ENCODE results near the gene SH3GL2.
A peak's percentile ranks its signal among the peaks of the same experiment; 100 is the strongest.

The SH3GL2 gene

DNA sequence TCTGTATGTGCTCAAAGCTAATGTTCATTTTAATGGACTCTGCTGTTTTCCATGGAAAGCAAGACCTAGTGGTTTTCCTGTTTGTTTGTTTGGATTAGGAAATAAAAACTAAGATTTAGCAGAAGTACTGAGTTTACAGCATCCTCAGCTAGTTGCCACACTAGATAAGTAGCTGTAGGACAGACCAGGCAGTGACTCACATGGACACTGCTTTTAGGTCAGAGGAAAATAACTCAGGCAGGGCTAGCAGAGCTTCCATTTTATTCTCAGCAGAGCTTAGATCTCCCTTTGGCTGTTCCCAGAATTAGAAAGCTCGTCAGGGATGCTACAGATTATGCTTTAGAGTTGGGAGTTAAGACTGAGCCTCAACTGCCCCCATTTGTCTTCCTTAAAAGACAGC is 204.4 kb downstream of the SH3GL2 start:
- no peak for DNase-seq
- H3K27me3 Mint-ChIP-seq, result no peaks in the 10 kb centered on the region
- H3K4me1 Mint-ChIP-seq, result no peaks in the 10 kb centered on the region

DNA sequence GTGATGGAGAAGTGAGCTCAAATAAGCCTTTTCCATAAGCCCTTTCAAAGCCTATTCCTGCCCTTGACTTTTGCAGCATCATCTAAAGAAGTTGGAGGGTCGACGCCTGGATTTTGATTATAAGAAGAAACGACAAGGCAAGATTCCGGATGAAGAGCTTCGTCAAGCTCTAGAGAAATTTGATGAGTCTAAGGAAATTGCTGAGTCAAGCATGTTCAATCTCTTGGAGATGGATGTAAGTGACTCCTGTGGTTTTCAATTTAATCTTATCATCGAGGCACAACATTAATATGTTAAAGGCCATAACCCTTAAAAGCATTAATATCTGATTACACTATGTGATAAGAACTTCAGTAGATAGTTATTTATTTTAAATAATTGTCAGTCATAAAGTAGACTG is 210.4 kb downstream of the SH3GL2 start:
- DNase-seq, result no peak

More for the DNA sequence above, 204.4 kb downstream of the SH3GL2 start:
- Mint-ChIP-seq H3K4me3 (no peak overlapping the region), H3K9me3 (peaks cover under 1 to 17% of the 10 kb centered on the region in 2 donors), H3K27ac (no peak overlapping the region)
- ATAC-seq, result no peak

DNA sequence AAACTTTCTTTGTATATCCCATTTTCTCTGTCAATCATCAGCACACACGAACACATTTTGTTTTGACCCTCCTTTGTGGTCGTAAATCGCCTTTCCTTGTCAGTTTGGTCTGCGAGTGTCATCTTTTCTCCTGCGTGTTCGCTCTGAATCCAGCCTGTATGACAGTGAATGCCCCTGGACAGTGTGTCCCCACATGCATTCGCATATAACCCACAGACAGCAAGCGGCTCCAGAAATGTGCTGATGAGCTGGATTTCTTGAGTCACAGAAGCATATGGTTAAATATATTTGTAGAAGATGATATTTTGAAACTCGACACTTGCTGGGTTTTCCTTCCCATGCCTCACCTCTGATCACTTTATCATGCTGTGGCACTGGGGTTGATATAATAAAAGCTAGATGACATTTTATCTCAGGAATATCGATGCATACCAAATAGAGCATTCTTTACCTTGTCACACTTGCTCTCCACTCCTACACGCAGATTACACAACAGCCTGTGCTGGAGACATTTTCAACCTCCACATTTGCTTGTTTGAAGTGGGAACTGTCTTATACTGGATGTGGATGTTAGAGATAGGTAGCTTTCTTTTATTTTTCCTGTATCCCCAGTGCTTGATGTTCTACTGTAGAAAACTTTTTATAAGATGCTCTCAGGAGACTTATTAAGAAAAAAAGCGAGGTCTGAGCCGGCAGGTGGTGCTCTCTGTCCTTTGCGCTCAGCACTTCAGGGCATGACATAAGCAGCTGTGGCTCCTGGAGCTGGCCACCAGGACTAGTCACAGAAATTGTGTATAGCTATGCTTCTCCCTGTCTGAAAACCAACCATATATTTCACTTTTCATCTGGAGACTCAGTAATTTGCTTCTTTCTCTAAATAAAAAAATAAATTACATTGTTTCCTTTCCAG is 215.1 kb downstream of the SH3GL2 start:
- H3K27me3 Mint-ChIP-seq, result no peaks in the 10 kb centered on the region
- H3K4me1 Mint-ChIP-seq, result no peaks in the 10 kb centered on the region
- no peak for DNase-seq
- H3K9me3 Mint-ChIP-seq, result no peaks in the 10 kb centered on the region
- H3K27ac Mint-ChIP-seq, result no peak overlapping the region
- H3K4me3 Mint-ChIP-seq, result no peak overlapping the region
- ATAC-seq, result no peak

More for the DNA sequence above, 210.4 kb downstream of the SH3GL2 start:
- Mint-ChIP-seq H3K4me3 (no peak overlapping the region), H3K27me3 (no peaks in the 10 kb centered on the region), H3K9me3 (no peaks in the 10 kb centered on the region), H3K27ac (no peak overlapping the region), H3K4me1 (no peaks in the 10 kb centered on the region)
- ATAC-seq, result no peak

DNA sequence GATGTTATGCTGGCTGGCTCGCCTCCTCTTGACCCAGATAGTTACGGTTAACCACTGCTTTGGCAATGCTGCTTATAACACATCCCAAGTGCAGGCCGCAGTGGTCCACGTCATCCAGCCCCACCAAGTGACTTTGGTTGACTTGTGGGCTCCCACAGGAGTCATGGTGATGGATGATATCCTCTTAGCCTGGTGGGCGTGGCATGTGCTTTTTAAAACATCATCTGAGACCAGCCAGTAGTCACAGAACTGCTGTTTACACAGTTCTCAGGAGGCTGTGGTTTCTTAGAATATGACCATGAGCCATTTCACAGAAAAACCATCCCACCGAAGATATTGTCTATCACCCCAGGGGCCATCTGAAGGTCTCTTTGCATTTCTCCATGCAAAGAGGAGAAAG is 216.9 kb downstream of the SH3GL2 start:
- Mint-ChIP-seq H3K4me1 (no peaks in the 10 kb centered on the region), H3K9me3 (no peaks in the 10 kb centered on the region), H3K4me3 (no peak overlapping the region), H3K27ac (no peak overlapping the region), H3K27me3 (no peaks in the 10 kb centered on the region)
- no peak for ATAC-seq
- DNase-seq, result no peak

- ATAC-seq (no peak), DNase-seq (no peak)
- Mint-ChIP-seq H3K9me3 (no peaks in the 10 kb centered on the region), H3K27ac (no peak overlapping the region), H3K27me3 (no peaks in the 10 kb centered on the region), H3K4me1 (no peaks in the 10 kb centered on the region), H3K4me3 (no peak overlapping the region)
Measured at GRCh38 chr9:17799369-17799768, 220.5 kb downstream of the SH3GL2 start.

GRCh38 chr9:17800418-17800817 is 221.6 kb downstream of the SH3GL2 start:
- Mint-ChIP-seq H3K27me3 (no peaks in the 10 kb centered on the region), H3K4me1 (no peaks in the 10 kb centered on the region), H3K4me3 (no peak overlapping the region), H3K9me3 (no peaks in the 10 kb centered on the region), H3K27ac (no peak overlapping the region)
- DNase-seq (no peak), ATAC-seq (no peak)

DNA sequence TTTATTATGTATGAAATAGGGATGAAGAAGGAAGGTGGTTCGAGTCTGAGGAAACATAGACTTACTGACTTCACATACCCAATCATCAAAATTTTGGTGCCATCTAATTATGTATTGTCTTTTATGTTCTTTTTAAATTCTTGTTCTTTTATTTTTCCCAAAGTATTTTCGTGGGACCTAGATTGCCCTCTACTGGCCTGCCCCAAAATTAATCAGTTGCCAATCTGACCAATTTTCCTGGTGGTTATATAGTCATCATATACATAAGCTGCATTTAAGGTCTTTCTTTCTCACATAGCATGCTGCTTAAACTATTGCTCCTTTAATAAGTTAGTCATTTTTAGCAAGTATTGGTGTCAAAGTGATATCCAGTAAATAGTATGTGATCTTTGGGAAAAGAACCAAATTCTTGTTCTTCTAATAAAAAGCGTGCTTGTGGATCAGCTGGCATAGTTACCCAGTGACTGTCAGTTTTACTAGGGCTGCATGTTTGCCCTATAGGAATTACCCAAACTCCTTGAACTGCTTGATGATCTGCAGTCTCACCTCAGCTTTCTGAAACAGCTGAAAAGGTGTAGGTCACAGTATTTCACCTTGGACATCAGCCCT is 223.5 kb downstream of the SH3GL2 start:
- H3K9me3 Mint-ChIP-seq, result no peaks in the 10 kb centered on the region
- no peak overlapping the region for H3K4me3 Mint-ChIP-seq
- no peak for ATAC-seq
- no peaks in the 10 kb centered on the region for H3K27me3 Mint-ChIP-seq
- no peak for DNase-seq
- H3K4me1 Mint-ChIP-seq, result no peaks in the 10 kb centered on the region
- no peak overlapping the region for H3K27ac Mint-ChIP-seq

DNA sequence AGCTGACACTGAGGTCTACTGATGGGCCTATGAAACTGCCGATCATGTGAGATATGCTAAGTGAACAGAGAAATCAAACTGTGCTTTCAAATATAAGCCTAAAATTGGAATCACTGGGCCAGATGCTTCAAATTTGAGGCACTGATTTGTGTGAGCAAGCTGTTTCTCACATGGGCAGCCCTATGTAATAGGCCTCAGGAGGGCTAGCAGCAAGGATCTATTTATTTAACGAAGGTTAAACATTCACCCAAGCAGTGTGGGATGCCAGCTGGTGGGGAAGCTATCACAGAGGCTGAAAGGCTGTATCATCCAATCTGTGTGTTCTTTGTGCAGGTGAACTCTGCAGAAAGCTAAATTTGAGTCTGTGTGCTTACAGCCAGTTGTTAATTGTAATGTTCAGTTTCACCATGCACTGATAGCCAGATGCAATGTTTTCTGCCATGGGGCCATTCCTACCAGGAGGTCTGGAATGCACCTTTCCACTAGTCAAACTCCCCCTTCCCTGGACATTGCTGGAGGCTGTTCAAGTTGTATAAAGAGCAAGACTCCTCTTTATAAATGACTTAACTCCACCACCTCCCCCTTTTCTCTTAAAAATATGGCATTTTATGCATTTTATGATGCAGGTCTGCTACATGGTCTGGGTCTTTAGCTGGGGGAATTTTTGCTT is 228.9 kb downstream of the SH3GL2 start:
- no peaks in the 10 kb centered on the region for H3K9me3 Mint-ChIP-seq
- H3K4me1 Mint-ChIP-seq, result no peaks in the 10 kb centered on the region
- DNase-seq (no peak), ATAC-seq (no peak)
- H3K27me3 Mint-ChIP-seq, result peaks cover 7% of the 10 kb centered on the region
- H3K27ac Mint-ChIP-seq, result no peak overlapping the region
- H3K4me3 Mint-ChIP-seq, result no peak overlapping the region

DNA sequence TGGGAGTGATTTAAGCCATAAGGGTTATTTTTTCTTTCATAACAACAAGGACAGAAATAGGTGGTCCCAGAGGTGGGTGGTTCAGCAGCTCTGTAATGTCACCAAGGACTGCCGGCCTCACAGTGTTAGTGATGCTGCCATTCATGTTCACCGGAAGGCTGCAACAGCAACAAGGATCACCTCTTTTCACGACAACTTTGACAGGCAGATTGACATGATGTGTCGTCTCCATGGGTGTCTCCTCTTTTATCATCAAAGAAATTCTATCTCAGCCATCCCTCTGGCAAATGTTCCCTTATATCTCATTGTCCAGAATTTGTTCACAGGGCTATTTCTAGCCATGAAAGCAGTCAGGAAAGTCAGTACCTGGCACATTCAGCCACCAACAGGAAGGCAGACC is 231.5 kb downstream of the SH3GL2 start:
- no peaks in the 10 kb centered on the region for H3K4me1 Mint-ChIP-seq
- ATAC-seq (no peak), DNase-seq (no peak)
- peaks cover 10% of the 10 kb centered on the region for H3K27me3 Mint-ChIP-seq
- no peak overlapping the region for H3K4me3 Mint-ChIP-seq
- H3K27ac Mint-ChIP-seq, result no peak overlapping the region
- H3K9me3 Mint-ChIP-seq, result no peaks in the 10 kb centered on the region

DNA sequence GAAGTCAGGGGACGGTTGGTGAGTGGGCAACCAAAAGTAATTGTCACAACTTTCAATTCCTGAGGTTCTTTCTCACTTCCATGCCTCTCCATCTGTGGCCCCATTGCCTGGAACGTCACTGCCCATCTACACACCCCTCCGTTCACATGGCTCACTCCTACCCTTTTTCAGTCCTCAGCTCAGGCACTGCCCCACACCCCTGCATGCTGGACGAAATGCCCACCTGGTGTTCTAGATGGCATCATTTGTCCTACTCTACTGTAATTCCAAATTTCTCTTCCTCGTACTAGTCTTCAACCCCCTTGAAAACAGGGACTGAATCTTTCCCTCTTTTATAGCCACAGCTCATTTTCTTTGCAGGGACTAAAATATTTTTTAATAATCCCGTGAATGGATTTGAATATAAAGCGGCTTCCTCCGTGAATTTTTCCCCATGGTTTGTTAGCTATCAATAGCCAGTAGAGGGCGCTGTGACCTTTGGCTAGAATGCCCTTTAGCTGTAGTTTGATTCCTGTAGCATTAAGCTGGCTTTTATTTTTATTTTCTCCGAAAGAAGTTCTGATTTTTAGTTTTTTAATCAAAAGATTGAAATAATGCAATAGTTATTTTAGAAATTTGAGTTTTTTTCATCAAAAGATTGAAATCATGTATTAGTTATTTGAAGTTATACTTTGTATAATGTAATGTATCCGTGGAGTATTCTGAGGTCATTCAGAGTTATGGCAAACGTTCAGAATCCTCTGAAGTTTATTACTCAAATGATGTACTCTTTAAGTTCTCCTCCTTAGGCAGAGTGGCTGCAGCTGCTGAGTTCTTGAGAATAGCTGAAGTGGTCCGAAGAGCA is 232.1 kb downstream of the SH3GL2 start:
- Mint-ChIP-seq H3K4me3 (no peak overlapping the region), H3K27me3 (peaks cover 16% of the 10 kb centered on the region), H3K4me1 (no peaks in the 10 kb centered on the region), H3K9me3 (no peaks in the 10 kb centered on the region), H3K27ac (no peak overlapping the region)
- DNase-seq (peak; percentile 18 to 29), ATAC-seq (no peak)

DNA sequence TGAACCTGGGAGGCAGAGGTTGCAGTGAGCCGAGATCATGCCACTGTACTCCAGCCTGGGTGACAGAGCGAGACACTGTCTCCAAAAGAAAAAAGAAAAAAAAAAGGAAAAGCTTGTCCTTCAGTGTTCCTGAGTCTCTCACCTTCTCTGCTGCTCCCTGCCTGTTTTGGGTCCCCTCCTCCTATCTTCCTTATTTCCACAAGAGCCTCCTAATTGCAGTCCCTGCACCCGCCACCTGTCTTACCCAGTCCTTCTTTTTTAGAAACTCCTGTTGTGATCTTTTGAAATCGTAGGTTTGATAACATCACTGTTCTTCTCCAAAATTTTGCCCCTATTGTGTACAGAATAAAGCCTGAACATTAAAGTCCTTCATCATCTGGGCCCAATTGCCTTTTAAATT is 234.9 kb downstream of the SH3GL2 start:
- ATAC-seq, result no peak
- H3K9me3 Mint-ChIP-seq, result no peaks in the 10 kb centered on the region
- peaks cover 16% of the 10 kb centered on the region for H3K27me3 Mint-ChIP-seq
- no peak overlapping the region for H3K4me3 Mint-ChIP-seq
- no peak overlapping the region for H3K27ac Mint-ChIP-seq
- no peak for DNase-seq
- no peaks in the 10 kb centered on the region for H3K4me1 Mint-ChIP-seq

GRCh38 chr9:17816431-17817027 is 237.7 kb downstream of the SH3GL2 start:
- H3K4me3 Mint-ChIP-seq, result no peak overlapping the region
- peaks cover 16% of the 10 kb centered on the region for H3K27me3 Mint-ChIP-seq
- no peak for ATAC-seq
- no peak overlapping the region for H3K27ac Mint-ChIP-seq
- no peak for DNase-seq
- peaks cover 7% of the 10 kb centered on the region for H3K4me1 Mint-ChIP-seq
- H3K9me3 Mint-ChIP-seq, result no peaks in the 10 kb centered on the region

- no peak for DNase-seq
- no peak overlapping the region for H3K27ac Mint-ChIP-seq
- H3K4me1 Mint-ChIP-seq, result peaks cover 7% of the 10 kb centered on the region
- peaks cover 0 to 11% of the 10 kb centered on the region in 2 donors for H3K9me3 Mint-ChIP-seq
- peaks cover 7% of the 10 kb centered on the region for H3K27me3 Mint-ChIP-seq
- no peak overlapping the region for H3K4me3 Mint-ChIP-seq
- no peak for ATAC-seq
Measured at GRCh38 chr9:17824191-17824590, 245.3 kb downstream of the SH3GL2 start.

DNA sequence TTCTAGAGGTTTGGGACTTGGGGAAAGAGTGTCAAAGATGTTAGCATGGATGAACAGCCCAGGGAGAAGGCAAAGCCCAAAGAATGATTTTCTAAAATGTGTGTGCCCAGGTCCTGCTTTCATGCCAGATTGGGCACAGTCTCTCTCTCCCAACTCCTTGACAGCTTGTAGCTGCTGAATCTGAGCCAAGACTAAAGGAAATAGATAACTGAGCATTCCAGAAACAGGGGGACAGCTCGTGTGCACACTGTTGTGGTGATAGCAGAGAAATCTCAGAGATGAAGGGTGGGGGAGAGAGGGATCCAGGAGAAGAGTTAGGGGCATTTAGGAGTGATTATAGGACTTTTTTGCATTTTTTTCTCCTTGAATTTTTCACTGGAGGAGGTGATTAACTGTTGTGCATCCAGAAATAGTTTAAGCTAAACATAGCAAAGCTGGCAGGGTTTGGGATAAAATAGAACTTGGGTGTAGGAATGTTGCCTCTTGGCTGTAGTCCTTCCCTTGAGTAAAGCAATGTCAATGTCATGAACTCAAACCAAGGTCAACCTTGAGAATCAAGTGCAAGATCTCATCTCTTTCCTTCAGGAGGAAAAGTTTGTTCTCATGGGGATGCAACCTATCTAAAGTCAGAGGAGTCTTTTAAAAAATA is 245.9 kb downstream of the SH3GL2 start:
- ATAC-seq, result no peak
- Mint-ChIP-seq H3K27me3 (peaks cover 7% of the 10 kb centered on the region), H3K27ac (no peak overlapping the region), H3K4me3 (no peak overlapping the region), H3K9me3 (peaks cover 0 to 11% of the 10 kb centered on the region in 2 donors), H3K4me1 (peaks cover 7% of the 10 kb centered on the region)
- DNase-seq, result no peak

DNA sequence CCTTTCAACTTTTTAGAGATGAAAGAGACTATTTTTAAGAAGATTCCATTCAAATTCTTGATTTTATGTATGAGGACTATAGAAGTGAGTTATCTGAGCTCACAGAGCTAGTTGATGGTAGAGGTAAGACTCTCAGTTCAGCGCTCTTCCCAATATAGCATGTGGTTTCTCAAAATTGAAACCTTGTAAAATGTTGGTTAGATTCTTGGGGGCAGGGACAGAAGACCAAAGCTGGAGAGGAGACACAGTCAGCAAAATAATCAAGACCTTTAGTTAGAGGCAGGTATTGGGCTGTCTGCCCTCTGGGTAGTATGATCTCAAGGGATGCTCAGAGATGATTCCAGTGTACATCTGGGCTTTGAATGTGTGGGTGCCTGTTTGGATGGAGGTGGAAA is 246.4 kb downstream of the SH3GL2 start:
- ATAC-seq (no peak), DNase-seq (no peak)
- Mint-ChIP-seq H3K27ac (no peak overlapping the region), H3K4me1 (peaks cover 4% of the 10 kb centered on the region), H3K27me3 (peaks cover 7% of the 10 kb centered on the region), H3K9me3 (peaks cover 0 to 11% of the 10 kb centered on the region in 2 donors), H3K4me3 (no peak overlapping the region)
